HG03108 (cell line): Measurements from ENCODE around the gene RCL1.
A peak's percentile ranks its signal among the peaks of the same experiment; 100 is the strongest.
"Not testable (repeated sequence)": the region's sequence is repeated elsewhere in the genome, so short reads cannot be mapped to it uniquely, and the experiment has no call there.

Experiments used
- ATAC-seq: cut with Tn5 transposase; IDR thresholded peaks from one replicate; pipeline ENCODE4 v1.9.1; 2021; ENCODE audit warnings: moderate library complexity; ENCODE audit not compliant: unreplicated experiment

RCL1 gene

DNA sequence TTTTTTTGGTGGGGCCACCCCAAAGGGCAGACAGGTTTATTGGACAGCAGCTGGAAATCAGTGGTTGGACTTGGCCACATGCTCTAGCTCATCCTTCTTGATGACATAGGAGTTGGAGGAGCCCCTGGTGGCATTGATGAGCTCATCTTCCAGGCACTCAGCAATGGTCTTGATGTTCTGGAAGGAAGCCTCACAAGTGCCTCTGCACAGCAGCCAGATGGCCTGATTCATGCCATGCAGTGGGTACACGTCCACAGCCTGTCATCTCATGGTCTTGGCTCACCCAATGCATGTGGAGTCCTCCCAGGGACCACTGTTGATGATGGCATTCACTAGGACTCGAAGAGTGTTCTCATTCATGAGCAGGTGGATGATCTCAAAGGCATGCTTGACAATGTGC is 11.3 kb upstream of the RCL1 start:
- no peak for ATAC-seq

DNA sequence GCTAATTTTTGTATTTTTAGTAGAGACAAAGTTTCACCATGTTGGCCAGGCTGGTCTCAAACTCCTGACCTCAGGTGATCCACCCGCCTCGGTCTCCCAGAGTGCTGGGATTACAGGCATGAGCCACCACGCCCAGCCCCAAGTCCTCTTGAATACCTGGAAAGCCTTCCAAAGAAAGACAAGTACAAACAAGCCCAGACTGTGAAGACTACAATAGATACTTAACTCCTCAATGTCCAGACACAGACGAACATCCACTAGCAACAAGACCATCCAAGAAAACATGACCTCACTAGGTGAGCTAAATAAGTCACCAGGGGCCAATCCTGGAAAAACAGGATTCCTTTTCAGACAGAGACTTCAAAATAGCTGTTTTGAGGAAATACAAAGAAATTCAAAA is 9.6 kb upstream of the RCL1 start:
- not testable (repeated sequence) for ATAC-seq

DNA sequence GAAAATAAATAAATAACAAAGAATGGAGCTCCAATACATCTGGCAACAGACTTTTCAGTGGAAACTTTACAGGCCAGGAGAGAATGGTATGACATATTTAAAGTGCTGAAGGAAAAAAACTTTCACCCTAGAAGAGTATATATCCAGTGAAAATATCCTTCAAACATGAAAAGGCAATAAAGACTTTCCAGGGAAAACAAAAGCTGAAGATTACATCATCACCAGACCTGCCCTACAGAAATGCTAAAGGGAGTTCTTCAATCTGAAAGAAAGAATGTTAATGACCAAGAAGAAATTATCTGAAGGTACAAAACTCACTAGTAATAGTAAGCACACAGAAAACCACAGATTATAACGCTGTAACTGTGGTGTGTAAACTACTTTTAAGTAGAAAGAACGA is 8.3 kb upstream of the RCL1 start:
- ATAC-seq = no peak

DNA sequence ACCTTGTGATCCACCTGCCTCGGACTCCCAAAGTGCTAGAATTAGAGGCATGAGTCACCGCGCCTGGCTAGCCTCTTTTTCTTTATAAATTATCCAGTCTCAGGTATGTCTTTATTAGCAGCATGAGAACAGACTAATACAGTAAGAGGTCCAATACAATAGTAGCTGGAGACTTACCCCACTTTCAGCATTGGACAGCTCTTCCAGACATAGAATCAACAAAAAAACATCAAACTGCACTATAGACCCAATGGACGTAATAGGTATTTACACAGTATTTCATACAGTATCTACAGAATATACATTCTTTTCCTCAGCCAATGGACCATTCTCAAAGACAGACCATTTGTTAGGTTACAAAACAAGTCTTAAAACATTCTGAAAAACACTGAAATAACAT is 6.1 kb upstream of the RCL1 start:
- no peak for ATAC-seq

DNA sequence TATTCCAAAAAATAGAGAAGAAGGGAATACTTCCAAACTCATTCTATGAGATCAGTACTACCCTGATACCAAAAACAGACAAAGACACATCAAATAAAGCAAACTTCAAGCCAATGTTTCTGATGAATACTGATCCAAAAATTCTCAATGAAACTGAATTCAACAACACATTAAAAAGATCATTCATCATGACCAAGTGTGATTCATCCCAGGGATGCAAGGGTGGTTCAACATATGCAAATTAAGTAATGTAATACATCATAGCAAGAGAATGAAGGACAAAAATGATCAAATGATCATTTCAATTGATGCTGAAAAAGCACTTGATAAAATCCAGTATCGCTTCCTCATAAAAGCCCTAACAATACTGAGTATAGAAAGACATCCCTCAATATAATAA is 4.9 kb upstream of the RCL1 start:
- ATAC-seq = no peak

DNA sequence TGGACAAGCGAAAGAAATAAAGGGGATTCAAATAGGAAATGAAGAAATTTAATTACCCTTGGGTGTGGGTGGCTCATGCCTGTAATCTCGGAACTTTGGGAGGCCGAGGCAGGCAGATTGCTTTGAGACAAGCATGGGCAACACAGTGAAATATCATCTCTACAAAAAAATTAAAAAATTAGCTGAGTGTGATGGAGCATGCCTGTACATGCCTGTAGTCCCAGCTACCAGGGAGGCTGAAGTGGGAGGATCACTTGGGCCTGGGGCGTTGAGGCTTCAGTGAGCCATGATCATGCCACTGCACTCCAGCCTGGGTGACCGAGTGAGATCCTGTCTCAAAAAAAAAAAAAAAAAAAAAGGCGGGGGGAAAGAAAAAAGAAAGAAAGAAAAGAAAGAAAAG is 4.0 kb upstream of the RCL1 start:
- no peak for ATAC-seq

DNA sequence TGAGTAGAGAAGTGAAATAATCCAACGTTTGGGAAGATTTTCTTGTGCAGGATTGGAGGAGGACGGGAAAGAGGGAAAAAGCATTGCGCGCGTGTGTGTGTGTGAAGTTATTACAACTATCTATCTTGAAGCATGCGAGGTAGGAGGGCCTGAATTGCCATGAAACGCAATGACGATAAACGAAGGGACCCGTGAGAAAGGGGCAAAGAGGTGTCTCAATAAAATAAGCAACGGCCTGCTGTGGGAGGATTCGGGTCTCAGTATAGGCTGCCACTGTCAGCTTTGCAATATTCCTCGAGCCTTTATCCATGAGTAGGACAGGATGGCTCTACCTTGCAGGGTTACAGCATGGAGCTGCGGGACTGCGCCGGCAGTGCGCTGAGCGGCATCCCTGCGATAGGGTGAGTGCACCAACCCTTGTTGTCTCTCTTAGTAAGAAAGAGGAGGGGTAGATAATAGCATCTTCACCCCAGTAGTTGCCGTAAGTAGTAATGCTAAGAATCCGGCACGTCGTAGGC is 631 bp upstream of the RCL1 start:
- ATAC-seq = peak; percentile 24

DNA sequence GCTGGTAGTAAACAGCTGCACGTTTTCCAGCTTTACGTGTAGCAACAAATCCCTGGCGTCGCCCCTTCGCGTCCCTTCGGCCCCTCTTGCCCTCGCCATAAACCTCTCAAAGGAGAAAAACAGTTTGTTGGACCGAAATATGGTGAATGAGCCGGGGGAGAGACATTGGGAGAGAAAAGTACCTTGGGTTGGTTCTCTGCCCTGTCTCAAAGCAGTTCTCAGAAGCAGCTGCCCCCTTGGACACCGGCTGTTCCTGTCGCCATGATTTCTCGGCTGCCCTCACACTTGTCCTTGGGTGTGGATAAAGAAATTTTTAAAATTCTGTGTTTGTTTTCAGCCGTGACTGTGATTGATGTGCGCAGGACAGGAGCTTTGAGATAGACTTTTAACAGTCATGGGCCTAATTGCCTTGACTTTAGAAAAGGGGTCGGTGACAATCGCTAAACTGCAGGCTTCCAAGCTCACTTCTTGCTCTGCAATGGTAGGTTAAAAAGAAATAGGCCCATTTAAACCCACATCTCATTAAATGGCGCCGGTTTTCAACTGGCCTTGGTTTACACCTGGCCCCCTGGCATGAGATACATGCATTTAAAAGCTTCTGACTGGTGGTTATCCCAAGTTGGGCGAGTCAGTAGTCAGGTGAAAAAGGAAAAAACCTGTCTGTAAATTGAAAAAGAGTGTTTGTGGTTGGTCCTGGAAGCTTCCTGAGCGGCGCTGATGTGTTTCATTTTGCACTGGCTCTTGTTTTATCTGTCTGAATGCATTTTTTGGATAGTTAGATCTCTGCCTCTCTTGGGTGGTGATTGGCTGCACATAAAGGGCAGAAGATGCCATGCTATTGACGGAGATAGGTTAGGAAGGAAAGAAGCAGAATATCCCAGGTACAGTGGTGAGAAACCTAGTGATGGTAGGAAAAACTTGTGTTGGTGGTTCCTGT is 983 bp downstream of the RCL1 start:
- ATAC-seq = no peak

DNA sequence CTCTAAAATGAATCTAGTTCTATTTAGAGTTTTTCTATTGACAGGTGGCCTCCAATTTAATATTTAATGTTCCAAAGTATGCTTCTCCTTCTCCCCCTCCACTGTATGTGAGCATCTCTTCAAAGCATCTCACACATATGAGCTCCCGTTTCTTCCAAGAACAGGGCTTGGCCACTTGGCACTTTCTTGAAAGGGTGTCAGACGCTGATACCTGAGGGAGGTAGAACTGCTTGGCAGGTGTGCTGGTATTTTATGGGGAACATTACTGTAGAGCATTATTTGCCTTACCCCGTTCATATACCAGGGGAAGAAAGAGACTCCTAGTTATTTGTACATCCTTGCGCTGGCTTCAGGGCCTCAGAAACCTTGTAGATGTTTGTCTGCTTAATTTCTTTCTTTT is 1.9 kb downstream of the RCL1 start:
- no peak for ATAC-seq

DNA sequence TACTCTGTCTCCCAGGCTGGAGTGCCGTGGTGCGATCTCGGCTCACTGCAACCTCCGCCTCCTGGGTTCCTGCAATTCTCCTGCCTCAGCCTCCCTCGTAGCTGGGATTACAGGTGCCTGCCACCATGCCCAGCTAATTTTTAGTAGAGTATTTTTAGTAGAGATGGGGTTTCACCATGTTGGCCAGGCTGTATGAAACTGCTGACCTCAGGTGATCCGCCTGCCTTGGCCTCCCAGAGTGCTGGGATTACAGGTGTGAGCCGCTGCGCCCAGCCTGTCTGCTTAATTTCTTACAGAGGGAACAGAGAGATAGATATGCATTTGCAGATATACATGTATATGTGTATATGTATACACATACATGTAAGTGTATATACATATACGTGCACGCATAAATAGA is 2.4 kb downstream of the RCL1 start:
- ATAC-seq = not testable (repeated sequence)

DNA sequence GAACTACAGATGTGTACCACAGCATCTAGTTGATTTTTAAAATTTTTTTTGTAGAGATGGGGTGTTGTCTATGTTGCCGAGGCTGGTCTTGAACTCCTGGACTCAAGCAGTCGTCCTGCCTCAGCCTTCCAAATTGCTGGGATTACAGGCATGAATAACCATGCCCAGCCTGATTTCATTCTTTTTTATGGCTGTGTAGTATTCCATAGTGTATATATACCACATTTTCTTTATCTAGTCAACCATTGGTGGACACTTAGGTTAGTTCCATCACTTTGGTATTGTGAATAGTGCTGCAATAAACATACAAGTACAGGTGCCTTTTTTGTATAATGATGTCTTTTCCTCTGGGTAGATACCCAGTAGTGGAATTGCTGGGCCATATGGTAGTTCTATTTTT is 3.8 kb downstream of the RCL1 start:
- no peak for ATAC-seq

DNA sequence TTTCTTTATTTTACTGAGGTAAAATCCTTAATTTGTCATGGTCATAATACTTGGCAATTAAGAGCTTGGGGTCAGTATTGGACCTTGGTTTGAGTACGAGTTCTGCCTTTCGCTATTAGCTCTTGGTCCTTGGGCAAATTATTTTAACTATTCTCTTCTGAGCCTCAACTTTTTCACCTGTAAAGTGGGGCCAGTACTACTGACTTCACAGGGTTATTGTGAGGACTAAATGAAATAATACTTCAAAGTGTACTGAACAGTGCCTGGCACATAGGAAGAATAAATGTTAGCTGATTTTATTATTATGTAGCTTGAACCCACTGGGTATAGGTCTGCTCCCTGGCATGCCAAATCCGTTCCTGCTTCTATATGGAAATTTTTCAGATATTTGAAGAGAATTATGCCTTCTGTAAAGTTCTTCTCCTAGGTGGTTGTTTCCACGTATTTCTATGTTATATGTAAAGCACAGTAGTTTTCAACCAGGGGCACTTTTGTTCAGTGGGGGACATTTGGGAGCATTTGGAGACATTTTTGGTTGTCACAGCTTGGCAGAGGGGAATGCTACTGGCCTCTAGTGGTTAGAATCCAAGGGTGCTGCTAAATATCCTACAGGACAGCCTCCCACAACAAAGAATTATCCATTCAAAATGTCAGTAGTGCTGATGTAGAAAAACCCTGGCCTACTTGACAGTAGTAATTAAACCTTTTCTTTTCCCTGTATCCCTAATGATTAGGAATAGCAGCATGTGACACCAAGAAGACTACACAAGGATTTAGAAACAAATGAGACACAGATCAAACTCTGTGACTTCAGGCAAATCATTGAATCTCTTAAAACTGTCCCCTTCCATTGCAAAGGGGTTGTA is 4.5 kb downstream of the RCL1 start:
- no peak for ATAC-seq

DNA sequence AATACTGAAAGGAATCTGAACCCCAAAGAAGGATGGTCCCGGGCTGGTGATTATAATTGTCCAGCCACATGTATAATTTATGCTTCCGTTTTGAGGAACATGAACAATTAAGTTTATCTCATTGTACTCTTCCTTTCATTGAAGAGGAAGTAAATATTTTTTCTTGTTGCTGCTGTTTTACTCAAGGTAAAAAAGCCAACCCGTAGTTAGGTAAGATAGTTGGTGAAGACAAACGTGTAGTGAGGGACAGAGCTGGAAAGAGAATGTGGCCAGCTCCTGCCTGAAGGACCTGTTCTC is 5.1 kb downstream of the RCL1 start:
- no peak for ATAC-seq

DNA sequence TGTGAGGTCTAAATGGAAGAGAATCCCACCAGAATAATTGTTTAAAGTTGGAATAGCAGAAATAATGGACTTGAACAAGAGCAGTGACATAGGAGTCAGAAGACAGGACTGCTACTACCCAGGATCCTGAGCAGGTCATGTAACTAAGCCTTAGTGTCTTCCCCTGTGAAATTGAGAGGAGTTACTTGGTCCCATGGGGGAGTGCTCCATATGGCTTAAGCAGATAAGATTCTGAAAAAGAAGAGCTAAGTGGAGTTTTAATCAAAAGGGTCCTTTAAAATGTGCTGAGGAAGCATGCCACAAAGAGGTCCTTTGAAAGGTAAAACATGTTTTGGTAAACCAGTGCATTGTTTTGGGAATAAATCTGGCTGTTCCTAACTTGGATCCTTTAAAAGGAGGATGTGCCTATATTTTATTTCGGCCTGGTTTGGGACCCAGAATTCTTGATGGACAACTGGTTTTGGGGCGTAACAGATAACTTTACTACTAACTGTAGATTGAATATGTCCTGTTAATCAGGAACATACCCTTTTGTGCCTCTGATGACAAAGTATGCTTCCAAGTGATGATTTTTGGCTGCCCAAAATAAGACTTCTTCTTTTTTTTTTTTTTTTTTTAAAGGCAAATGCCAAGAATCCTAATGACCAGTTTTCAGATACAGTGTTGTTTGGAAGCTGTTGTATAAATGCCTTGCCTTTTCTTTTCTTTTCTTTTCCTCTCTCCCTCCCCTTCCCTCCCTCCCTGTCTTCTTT is 5.7 kb downstream of the RCL1 start:
- no peak for ATAC-seq

DNA sequence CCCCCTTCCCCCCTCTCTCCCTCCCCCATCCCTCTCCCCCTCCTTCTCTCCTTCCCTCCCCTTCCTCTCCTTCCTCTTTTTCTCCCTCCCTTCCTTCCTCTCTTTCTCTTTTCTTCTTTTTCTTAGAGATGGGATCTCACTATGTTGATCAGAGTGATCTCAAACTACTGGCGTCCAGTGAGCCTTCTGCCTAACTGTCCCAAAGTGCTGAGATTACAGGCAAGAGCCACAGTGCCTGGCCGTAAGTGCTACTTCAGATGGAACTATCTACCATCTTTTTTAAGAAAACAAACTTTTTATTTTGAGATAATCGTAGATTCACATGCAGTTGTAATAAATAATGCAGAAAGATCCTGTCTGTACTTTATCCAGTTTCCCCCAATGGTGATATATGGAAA is 6.3 kb downstream of the RCL1 start:
- no peak for ATAC-seq

DNA sequence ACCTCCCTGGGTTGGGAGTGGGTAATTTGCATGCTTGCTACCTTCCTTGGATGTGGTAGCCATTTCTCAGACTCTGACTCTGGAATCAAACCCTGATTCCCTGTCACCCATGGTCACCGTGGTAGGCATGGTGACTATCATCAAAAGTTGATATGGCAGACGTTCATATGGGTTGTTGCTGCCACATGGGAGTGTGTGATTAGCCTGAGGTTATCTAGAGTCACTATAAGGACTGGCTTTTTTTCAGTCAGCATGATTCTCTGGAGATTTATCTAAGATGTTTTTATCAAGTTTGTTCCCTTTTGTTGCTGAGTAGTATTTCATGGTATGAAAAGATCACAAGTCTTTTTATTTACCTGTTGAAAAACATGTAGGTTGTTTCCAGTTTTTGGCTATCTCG is 7.0 kb downstream of the RCL1 start:
- ATAC-seq = no peak

DNA sequence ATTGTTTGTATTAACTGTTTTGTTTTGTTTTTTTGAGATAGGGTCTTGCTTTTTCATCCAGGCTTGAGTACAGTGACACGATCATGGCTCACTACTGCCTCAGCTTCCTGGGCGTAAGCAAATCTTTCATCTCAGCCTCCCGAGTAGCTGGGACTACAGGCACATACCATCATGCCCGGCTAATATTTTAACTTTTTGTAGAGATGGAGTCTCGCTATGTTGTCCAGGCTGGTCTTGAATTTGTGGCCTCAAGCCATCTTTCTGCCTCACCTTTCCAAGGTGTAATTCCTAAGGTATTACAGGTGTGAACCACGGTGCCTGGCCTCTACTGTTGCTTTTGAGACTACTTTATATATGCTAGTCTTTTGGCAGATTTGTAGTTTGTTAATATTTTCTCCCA is 8.4 kb downstream of the RCL1 start:
- ATAC-seq = no peak

DNA sequence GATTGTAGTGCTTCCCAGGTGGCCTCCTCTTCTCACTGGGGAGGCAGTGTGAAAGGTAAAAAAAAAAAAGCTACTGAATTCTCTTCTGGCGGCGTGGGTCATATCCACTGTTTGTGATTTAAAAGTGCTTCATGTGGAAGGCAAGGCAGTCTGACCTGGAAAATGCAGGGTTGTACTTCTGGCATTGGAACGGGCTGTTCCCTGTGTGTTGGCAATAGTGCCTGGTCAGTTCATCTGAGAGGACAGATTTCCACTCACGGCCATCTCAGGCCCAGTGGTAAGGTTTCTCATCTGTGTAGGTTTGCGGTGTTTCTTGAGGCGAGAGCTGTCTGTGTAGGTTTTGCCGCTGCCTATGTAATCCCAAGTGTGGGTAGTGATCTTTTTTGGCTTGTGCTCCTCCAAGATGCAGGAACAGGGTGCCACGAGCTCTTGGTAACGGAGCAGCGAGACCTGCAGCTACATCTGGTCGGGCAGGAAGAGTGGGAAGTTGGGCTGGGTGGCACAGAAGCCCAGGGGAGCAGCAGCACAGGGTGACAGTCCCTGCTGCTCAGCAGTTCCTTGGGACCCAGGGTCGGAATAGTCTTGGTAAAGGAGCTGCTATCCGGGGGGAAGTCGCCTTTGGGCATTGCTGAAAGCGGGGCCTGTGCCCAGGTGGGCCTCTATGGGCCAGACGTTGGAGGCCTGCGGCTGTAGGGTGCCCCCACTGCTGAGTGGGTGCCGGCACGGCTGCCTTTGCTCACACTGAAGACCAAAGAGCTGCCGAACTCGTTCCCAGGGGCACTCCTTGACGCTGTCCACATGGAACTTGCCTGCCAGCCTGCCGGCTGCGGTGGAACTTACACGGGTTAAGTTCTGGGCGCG is 11.2 kb downstream of the RCL1 start:
- ATAC-seq = no peak

DNA sequence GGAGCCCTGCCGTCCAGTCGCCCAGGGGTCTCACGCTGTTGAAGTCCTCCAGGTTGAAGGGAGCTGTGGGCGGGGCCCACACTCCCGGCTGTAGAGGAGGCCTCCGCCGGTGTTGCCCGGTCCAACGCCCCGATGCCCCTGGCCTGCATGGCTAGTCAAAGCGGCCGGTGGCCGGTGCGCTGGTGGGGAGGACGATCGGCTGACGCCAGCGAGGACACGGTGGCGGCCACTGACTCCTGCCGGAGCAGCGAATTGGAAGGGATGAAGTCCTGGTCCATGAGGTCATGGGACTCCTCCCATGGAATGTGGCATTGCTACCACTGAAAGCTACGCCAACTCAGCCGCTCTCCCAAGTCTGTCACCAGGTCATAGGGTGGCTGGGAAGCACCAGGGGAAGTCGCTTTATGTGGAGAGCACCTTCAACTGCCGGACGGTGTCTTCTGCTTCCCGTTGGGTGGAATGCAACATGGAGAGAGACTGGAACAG is 11.8 kb downstream of the RCL1 start:
- ATAC-seq = no peak

DNA sequence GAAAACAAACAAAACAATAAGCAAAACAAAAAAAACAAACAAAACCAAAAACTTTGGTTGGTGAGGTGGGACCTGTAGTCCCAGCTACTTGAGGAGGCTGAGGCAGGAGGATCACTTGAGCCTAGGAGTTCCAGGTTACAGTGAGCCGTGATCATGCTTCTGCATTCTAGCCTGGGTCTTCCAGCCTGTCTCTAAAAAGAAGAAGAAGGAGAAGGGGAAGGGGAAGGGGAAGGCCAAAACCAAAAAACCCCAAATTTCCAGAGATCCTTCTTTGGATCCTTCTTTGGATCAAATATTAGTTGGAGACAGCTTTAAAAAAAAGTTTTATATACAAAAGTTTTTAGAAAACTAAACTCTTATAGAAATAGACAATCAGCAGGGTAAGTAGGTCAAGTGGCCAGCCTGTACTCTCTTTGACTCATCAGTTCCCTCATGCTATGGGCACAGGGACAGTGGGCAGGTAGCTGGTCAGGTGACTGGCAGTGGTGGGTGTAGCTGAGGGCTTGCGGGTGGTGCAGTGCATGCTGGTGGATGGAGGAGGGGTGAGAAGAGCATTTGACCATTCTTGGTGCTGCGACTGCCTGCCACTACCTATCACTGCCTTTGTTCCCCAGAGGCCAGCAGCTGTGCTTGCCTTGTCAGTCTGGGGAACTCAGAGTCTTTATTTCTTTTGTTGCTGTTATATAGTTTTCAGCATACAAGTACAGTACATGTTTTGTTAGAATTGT is 12.6 kb downstream of the RCL1 start:
- no peak for ATAC-seq
